HL-60 (cell line): Measurements from ENCODE around the gene WNT10A.

ENCODE experiments used
- GABPA ChIP-seq: IDR thresholded peaks from 2 replicates; pipeline ENCODE4 v1.6.1; 2012; ENCODE audit warnings: low read depth
- POLR2AphosphoS5 ChIP-seq: IDR thresholded peaks from 2 replicates; pipeline ENCODE4 v1.6.1; 2012; ENCODE audit warnings: low read depth
- REST ChIP-seq: IDR thresholded peaks from 2 replicates; pipeline ENCODE4 v1.6.1; 2012; ENCODE audit warnings: low read depth; ENCODE audit not compliant: insufficient replicate concordance
- TF ChIP-seq, protein P1 (sequence below): IDR thresholded peaks from one replicate; pipeline ENCODE4 v1.5.1; 2011; ENCODE audit warnings: low read length, control low read depth, inconsistent platforms; ENCODE audit not compliant: insufficient read depth

GRCh38 chr2:218855305-218856166, 25.1 kb upstream of the WNT10A start:
- TF ChIP-seq, protein P1, sequence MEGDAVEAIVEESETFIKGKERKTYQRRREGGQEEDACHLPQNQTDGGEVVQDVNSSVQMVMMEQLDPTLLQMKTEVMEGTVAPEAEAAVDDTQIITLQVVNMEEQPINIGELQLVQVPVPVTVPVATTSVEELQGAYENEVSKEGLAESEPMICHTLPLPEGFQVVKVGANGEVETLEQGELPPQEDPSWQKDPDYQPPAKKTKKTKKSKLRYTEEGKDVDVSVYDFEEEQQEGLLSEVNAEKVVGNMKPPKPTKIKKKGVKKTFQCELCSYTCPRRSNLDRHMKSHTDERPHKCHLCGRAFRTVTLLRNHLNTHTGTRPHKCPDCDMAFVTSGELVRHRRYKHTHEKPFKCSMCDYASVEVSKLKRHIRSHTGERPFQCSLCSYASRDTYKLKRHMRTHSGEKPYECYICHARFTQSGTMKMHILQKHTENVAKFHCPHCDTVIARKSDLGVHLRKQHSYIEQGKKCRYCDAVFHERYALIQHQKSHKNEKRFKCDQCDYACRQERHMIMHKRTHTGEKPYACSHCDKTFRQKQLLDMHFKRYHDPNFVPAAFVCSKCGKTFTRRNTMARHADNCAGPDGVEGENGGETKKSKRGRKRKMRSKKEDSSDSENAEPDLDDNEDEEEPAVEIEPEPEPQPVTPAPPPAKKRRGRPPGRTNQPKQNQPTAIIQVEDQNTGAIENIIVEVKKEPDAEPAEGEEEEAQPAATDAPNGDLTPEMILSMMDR, result no peak
- no peak for TF ChIP-seq POLR2AphosphoS5
- TF ChIP-seq GABPA, result no peak
- no peak for TF ChIP-seq REST
